Astrocyte (in vitro differentiated cells and primary cell): ENCODE results near the gene STMN1.

Experiments used
- CTCF ChIP-seq: IDR thresholded peaks from 2 replicates; pipeline ENCODE4 v1.5.1; 2011; ENCODE audit warnings: low read depth, mild to moderate bottlenecking, inconsistent platforms, low read length, moderate library complexity; ENCODE audit not compliant: insufficient read depth
- EZH2 ChIP-seq: IDR thresholded peaks from 2 replicates; pipeline ENCODE4 v1.6.1; 2012; ENCODE audit warnings: mild to moderate bottlenecking, low read length, inconsistent platforms; ENCODE audit not compliant: insufficient read depth

DNA sequence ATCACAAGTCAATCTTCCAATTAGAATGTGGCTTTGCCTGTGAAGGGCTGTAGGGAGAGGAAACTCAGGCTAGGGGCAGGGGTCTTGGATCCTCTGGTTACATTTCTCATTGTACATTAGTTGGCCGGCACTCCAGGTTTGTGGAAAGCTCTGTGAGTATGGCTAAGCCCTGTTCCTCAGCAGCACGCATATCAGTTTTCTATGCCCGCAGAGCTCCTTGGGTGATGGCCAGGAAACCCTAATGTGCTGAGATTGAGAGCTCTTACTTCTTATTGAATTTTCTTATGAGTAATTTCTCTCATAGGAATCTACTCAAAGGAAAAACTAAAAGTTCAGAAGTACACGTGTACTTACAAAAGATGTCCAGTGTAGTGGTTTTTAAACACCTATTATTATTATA lies 30.7 kb upstream of the STMN1 start:
- TF ChIP-seq CTCF (no peak), EZH2 (no peak)
